ENCODE results near the gene FOXP1.

GRCh38 chr3:71317749-71318457 lies 265.6 kb downstream of the FOXP1 start:
- TF ChIP-seq CTCF (IDR thresholded peaks at IDR 0.05; ENCODE audit: insufficient read depth, low read length, poor library complexity, severe bottlenecking) (no peak), EZH2phosphoT487 (conservative IDR thresholded peaks at IDR 0.05; ENCODE audit: low read length) (no peak)

All from SU-DHL-6 (cell line).